T-helper 17 cell (primary cell): ENCODE data around the gene RSAD1. TPM values are rescaled to one million over a fixed set of nuclear protein-coding genes. Genes with fewer than 3 reads are reported as not detected.

Experiments
- ATAC-seq: fragments of 150-1000 bp; cut with Tn5 transposase; 2 replicates; pipeline ENCODE4 v1.10.0; 2021; ENCODE audit warnings: mild to moderate bottlenecking, moderate library complexity
- DNase-seq, 3 donors: peaks; one replicate each; pipeline versions ENCODE4 v3.0.0 to v3.0.0-alpha.2; 2020 to 2021
- H3K9me3 ChIP-seq: one replicate; pipeline ENCODE4 v1.7.0; 2013; ENCODE audit warnings: low read length, mild to moderate bottlenecking; ENCODE audit not compliant: control insufficient read depth, poor library complexity, severe bottlenecking
- H3K27ac Mint-ChIP-seq: one replicate; pipeline ENCODE4 v1.8.0; 2022; ENCODE audit warnings: mild to moderate bottlenecking, moderate library complexity, mixed read lengths
- H3K27me3 Mint-ChIP-seq: one replicate; pipeline ENCODE4 v1.8.0; 2022; ENCODE audit warnings: mixed read lengths
- H3K36me3 Mint-ChIP-seq: one replicate; pipeline ENCODE4 v1.8.0; 2022; ENCODE audit warnings: low read depth, mixed read lengths
- H3K4me1 Mint-ChIP-seq: one replicate; pipeline ENCODE4 v1.8.0; 2022; ENCODE audit warnings: mild to moderate bottlenecking, mixed read lengths
- H3K4me3 Mint-ChIP-seq: one replicate; pipeline ENCODE4 v1.8.0; 2022; ENCODE audit warnings: mild to moderate bottlenecking, moderate library complexity, mixed read lengths
- total RNA-seq, 4 donors: library from RNA in 2 of 4; stranded (reverse) in 2 of 4; gene quantifications; one replicate each; pipeline ENCODE4 v1.2.3 and lab custom pipeline; 2022 to 2026

The RSAD1 gene
- total RNA-seq, 2 donors from 2014 or later = 49.2 to 59.6 TPM

DNA sequence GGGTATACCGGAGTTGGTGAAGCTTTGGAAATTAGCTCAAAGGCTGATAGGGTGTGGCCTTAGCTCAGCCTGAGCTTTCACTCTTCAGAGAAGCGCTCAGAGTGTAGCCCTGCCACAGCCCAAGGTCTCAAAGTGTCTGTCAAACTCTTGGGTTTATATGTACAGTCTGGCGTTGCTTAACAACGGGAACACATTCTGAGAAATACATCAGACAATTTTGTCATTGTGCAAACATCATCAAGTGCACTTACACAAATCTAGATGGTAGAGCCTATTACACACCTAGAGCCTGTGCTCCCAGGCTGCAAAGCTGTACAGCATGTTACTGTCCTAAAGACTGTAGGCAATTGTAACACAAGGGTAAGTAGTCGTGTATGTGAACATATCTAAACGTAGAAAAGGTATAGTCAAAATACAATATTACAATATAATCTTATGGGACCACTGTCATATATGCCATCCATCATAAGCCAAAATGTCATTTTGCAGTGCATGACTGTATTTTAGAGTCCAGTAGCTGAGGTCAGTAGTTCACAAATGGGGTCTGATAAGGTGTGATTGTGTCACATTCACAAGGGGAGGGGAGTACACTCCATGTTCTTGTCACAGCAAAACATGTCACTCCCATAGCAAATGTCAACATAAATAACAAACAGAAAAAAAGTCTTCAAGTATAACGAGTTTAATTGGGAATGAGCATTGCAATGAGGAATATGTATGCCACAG lies 30.6 kb upstream of the RSAD1 start:
- Mint-ChIP-seq H3K27ac (no peak overlapping the region), H3K27me3 (no peaks in the 10 kb centered on the region), H3K36me3 (peaks cover 2% of the 10 kb centered on the region), H3K4me1 (peaks cover 5% of the 10 kb centered on the region), H3K4me3 (no peak overlapping the region)
- DNase-seq (no peak), ATAC-seq (no peak)
- no peaks in the 10 kb centered on the region for H3K9me3 ChIP-seq

DNA sequence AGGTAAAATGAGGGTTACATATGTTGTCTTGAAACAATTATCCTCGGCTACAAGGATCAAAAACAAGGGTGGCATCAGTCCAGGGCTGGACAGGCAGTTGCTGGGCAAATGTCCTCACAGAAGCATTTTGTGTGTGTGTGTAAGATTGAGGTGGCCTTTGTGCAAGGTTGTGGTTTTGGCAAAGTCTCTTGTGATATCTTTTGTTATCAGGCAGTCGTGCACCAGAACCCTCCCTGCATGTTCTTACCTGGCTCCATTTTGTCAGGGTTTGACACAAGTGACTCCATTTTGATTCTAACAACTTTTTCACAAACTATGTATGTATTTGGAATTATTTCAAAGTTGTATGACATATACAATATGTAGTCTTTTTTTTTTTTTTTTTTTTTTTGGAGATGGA lies 30.0 kb upstream of the RSAD1 start:
- Mint-ChIP-seq H3K4me1 (peaks cover 7% of the 10 kb centered on the region), H3K27ac (no peak overlapping the region), H3K36me3 (peaks cover 2% of the 10 kb centered on the region), H3K27me3 (no peaks in the 10 kb centered on the region), H3K4me3 (no peak overlapping the region)
- ATAC-seq = no peak
- H3K9me3 ChIP-seq = no peaks in the 10 kb centered on the region
- DNase-seq = no peak

DNA sequence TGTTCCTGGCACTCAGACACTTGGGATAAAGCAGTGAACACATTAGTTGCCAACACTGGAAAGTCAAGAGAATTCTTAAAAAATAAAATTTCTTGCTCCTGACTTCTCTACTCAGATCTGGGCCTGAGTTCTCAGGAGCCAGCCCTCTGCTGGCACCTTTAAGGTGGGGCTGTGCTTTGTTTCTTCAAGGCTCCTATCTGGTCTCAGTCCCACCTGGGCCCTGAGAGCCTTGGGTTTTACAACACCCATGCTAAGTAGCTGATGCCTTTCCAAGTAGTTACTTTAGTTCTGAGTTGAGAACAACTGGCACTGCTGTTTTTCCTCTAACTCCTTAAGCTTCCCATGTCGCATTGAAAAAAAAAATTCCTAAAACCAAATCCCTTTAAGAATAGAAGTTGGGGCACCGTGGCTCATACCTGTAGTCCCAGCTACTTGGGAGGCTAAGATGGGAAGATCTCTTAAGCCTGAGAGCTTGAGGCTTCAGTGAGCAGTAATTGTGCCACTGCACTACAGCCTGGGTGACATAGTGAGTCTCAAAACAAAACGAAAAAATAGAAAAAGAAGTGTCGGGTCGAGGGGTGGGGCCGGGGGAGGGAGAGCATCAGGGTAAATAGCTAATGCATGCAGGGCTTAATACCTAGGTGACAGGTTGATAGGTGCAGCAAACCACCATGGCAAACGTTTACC lies 26.6 kb upstream of the RSAD1 start:
- no peak overlapping the region for H3K4me3 Mint-ChIP-seq
- no peaks in the 10 kb centered on the region for H3K27me3 Mint-ChIP-seq
- peaks cover 2% of the 10 kb centered on the region for H3K36me3 Mint-ChIP-seq
- ATAC-seq = no peak
- peaks cover 6% of the 10 kb centered on the region for H3K4me1 Mint-ChIP-seq
- no peak for DNase-seq
- no peaks in the 10 kb centered on the region for H3K9me3 ChIP-seq
- no peak overlapping the region for H3K27ac Mint-ChIP-seq

DNA sequence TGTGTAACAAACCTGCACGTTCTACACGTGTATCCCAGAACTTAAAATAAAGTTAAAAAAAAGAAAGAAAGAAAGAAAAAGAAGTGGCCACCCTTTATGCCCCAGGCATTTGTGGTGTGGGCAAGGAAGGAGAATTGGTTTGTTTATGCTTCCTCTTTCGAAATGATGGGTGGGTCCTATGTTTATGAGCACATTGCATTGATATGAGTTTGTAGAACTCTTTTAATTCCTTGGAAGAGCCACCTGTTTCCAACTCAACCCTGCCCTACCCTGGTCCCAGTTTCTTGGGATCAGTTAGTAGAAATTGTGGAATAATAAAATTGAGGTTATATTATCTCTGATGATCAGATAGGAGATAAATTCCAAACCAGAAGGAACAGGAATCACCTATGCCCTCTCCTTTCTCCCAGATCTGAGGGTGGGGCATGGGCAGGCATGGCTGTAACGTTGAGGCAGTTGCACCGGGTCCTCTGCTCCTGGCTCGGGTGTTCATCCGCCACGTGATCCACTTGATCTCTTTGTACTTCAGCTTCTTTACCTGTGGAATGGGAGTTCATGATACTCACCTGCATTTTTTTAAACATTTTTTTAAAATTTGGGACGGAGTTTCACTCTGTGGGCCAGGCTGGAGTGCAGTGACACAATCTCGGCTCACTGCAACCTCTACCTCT lies 25.9 kb upstream of the RSAD1 start:
- ATAC-seq (no peak), DNase-seq (no peak)
- Mint-ChIP-seq H3K27ac (no peak overlapping the region), H3K27me3 (no peaks in the 10 kb centered on the region), H3K36me3 (peaks cover 2% of the 10 kb centered on the region), H3K4me1 (peaks cover 6% of the 10 kb centered on the region), H3K4me3 (no peak overlapping the region)
- H3K9me3 ChIP-seq = no peaks in the 10 kb centered on the region

DNA sequence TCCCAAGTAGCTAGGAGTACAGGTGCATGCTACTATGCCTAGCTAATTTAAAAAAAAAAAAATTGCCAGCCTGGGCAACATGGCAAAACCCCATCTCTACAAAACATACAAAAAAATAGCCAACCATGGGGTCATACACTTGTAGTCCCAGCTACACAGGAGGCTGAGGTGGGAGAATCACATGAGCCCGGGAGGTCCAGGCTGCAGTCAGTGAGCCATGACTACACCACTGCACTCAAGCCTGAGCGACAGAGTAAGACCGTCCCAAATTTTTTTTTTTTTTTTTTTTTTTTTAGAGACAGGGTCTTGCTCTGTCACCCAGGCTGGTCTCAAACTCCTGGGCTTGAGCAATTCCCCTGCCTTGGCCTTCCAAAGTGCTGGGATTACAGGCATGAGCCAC lies 24.8 kb upstream of the RSAD1 start:
- no peak overlapping the region for H3K4me3 Mint-ChIP-seq
- H3K9me3 ChIP-seq = no peaks in the 10 kb centered on the region
- no peaks in the 10 kb centered on the region for H3K27me3 Mint-ChIP-seq
- H3K27ac Mint-ChIP-seq = no peak overlapping the region
- H3K36me3 Mint-ChIP-seq = peaks cover 2% of the 10 kb centered on the region
- ATAC-seq (no peak), DNase-seq (no peak)
- peaks cover 6% of the 10 kb centered on the region for H3K4me1 Mint-ChIP-seq

- ATAC-seq (no peak), DNase-seq (no peak)
- H3K4me1 Mint-ChIP-seq = peaks cover 3% of the 10 kb centered on the region
- H3K36me3 Mint-ChIP-seq = peaks cover 3% of the 10 kb centered on the region
- H3K4me3 Mint-ChIP-seq = no peak overlapping the region
- H3K27me3 Mint-ChIP-seq = no peaks in the 10 kb centered on the region
- no peak overlapping the region for H3K27ac Mint-ChIP-seq
- no peaks in the 10 kb centered on the region for H3K9me3 ChIP-seq
These were observed 21.0 kb upstream of the RSAD1 start for GRCh38 chr17:50457621-50458020.

GRCh38 chr17:50458270-50458669 lies 20.4 kb upstream of the RSAD1 start:
- no peaks in the 10 kb centered on the region for H3K27me3 Mint-ChIP-seq
- peaks cover 3% of the 10 kb centered on the region for H3K36me3 Mint-ChIP-seq
- DNase-seq = no peak
- H3K9me3 ChIP-seq = no peaks in the 10 kb centered on the region
- H3K27ac Mint-ChIP-seq = no peak overlapping the region
- ATAC-seq = no peak
- no peak overlapping the region for H3K4me3 Mint-ChIP-seq
- H3K4me1 Mint-ChIP-seq = peaks cover 3% of the 10 kb centered on the region

- H3K4me1 Mint-ChIP-seq = no peaks in the 10 kb centered on the region
- peaks cover 3% of the 10 kb centered on the region for H3K36me3 Mint-ChIP-seq
- H3K27me3 Mint-ChIP-seq = no peaks in the 10 kb centered on the region
- DNase-seq = no peak
- ATAC-seq = no peak
- no peak overlapping the region for H3K27ac Mint-ChIP-seq
- no peak overlapping the region for H3K4me3 Mint-ChIP-seq
- no peaks in the 10 kb centered on the region for H3K9me3 ChIP-seq
These were observed 19.7 kb upstream of the RSAD1 start for GRCh38 chr17:50458701-50459676.

GRCh38 chr17:50459756-50460155 lies 18.9 kb upstream of the RSAD1 start:
- Mint-ChIP-seq H3K4me1 (no peaks in the 10 kb centered on the region), H3K36me3 (peaks cover 3% of the 10 kb centered on the region), H3K27me3 (no peaks in the 10 kb centered on the region), H3K27ac (no peak overlapping the region), H3K4me3 (no peak overlapping the region)
- no peaks in the 10 kb centered on the region for H3K9me3 ChIP-seq
- ATAC-seq = no peak
- DNase-seq = no peak

DNA sequence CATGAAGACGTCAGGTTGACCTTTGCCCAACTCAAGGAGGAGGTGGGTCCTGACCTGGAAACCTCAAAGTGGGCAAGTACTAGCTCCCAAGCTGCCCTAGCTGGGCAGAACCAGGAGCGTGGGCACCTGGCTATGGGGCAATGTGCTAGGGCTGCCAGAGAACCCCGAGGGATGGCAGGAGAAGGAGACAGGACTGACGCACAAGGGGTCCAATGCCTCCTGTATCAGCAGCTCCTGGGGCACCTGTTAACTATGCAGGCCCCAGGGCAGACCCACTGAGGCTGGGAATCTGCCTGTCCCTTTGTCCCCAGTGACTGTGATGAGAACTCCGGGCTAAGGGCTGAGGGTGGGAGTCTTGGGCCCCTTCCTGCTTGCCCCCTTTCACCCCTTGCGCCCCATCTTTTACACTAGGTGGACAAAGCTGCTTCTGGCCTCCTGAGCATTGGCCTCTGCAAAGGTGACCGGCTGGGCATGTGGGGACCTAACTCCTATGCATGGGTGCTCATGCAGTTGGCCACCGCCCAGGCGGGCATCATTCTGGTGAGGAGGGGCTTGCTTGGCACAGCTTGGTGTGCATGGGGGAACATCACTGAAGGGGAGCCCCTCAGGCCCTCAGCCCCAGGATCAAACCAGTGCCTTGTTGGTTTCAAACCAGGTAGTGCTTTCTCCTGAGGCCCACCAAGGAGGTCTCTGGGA lies 17.7 kb upstream of the RSAD1 start:
- DNase-seq (no peak), ATAC-seq (no peak)
- Mint-ChIP-seq H3K27ac (no peak overlapping the region), H3K27me3 (no peaks in the 10 kb centered on the region), H3K36me3 (peaks cover 3% of the 10 kb centered on the region), H3K4me1 (peaks cover 4% of the 10 kb centered on the region), H3K4me3 (no peak overlapping the region)
- H3K9me3 ChIP-seq = no peaks in the 10 kb centered on the region

DNA sequence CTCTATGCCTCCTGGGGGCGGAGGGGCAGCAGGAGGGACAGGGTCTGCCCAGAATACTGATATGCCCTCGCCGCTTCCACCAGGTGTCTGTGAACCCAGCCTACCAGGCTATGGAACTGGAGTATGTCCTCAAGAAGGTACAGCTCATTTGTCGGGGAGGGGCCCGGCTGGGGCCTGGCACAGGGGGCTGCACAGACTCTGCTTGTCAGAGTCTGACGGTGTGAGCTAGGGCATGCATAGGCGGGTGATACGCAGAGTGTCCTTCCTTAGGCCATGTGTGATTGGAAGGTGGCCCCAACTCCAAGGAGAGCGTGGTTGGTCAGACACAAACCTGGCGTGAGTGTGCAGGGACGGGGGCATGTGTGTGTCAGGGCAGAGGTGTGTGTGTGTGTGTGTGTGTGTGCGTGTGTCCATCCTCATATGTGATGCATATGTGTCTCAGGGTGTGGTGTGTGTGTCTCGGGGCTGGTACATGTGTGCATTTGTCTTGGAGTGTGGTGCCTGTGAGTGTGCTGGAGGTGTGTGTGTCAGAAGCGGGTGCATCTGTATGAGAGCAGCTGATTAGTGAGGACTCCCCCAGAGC lies 17.0 kb upstream of the RSAD1 start:
- Mint-ChIP-seq H3K27me3 (no peaks in the 10 kb centered on the region), H3K4me3 (no peak overlapping the region), H3K27ac (no peak overlapping the region), H3K36me3 (peaks cover 3% of the 10 kb centered on the region), H3K4me1 (peaks cover 4% of the 10 kb centered on the region)
- H3K9me3 ChIP-seq = no peaks in the 10 kb centered on the region
- ATAC-seq = no peak
- DNase-seq = no peak

DNA sequence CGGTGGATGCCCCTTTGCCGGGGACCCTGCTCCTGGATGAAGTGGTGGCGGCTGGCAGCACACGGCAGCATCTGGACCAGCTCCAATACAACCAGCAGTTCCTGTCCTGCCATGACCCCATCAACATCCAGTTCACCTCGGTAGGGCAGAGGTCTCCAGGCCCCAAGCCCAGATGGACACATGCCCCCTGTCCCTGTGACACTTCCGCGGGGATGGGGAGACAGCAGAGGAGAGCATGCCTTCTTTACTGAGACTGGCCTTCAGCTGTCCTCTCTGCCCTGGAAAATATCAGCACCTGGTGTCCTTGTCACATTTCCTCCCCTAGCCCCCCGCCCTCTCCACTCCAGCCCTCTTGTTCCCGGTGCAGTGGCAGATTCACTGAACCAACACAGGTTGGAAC lies 16.2 kb upstream of the RSAD1 start:
- Mint-ChIP-seq H3K4me1 (peaks cover 7% of the 10 kb centered on the region), H3K27me3 (peaks cover 3% of the 10 kb centered on the region), H3K36me3 (peaks cover 3% of the 10 kb centered on the region), H3K27ac (no peak overlapping the region), H3K4me3 (no peak overlapping the region)
- no peak for DNase-seq
- no peaks in the 10 kb centered on the region for H3K9me3 ChIP-seq
- ATAC-seq = no peak
